ENCODE measurements around the gene HIPK2. TPM values are rescaled to one million over a fixed set of nuclear protein-coding genes. Genes with fewer than 3 reads are reported as not detected.

The HIPK2 gene
- total RNA-seq, 1 donor from 2014 or later = 72.3 TPM

DNA sequence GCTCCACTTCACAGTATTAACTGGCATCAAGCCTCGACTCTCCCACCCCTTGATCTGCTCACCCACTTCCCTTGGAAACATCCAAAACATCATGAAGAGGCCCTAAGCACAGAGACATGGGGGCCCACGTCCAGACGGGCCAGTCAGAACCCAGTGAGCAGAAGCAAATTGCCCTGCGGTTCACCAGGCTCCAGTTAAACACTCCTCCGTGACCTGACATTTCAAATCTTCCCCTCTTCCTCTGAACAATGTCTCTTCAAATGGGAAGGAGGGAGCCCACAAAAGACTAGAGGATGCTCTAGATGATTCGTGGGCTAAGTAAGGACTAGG lies 209.5 kb downstream of the HIPK2 start:
- Mint-ChIP-seq H3K9me3 (ENCODE audit: low read depth) (no peaks in the 10 kb centered on the region), H3K4me3 (ENCODE audit: unreplicated experiment) (no peak overlapping the region), H3K27ac (ENCODE audit: unreplicated experiment) (no peak overlapping the region), H3K36me3 (ENCODE audit: low read depth) (peaks cover 24% of the 10 kb centered on the region), H3K4me1 (ENCODE audit: low read depth) (no peaks in the 10 kb centered on the region), H3K27me3 (ENCODE audit: low read depth) (no peaks in the 10 kb centered on the region)
- DNase-seq (ENCODE audit: low spot score) = no peak
- TF ChIP-seq, protein P1, sequence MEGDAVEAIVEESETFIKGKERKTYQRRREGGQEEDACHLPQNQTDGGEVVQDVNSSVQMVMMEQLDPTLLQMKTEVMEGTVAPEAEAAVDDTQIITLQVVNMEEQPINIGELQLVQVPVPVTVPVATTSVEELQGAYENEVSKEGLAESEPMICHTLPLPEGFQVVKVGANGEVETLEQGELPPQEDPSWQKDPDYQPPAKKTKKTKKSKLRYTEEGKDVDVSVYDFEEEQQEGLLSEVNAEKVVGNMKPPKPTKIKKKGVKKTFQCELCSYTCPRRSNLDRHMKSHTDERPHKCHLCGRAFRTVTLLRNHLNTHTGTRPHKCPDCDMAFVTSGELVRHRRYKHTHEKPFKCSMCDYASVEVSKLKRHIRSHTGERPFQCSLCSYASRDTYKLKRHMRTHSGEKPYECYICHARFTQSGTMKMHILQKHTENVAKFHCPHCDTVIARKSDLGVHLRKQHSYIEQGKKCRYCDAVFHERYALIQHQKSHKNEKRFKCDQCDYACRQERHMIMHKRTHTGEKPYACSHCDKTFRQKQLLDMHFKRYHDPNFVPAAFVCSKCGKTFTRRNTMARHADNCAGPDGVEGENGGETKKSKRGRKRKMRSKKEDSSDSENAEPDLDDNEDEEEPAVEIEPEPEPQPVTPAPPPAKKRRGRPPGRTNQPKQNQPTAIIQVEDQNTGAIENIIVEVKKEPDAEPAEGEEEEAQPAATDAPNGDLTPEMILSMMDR (IDR thresholded peaks at IDR 0.05) = no peak

DNA sequence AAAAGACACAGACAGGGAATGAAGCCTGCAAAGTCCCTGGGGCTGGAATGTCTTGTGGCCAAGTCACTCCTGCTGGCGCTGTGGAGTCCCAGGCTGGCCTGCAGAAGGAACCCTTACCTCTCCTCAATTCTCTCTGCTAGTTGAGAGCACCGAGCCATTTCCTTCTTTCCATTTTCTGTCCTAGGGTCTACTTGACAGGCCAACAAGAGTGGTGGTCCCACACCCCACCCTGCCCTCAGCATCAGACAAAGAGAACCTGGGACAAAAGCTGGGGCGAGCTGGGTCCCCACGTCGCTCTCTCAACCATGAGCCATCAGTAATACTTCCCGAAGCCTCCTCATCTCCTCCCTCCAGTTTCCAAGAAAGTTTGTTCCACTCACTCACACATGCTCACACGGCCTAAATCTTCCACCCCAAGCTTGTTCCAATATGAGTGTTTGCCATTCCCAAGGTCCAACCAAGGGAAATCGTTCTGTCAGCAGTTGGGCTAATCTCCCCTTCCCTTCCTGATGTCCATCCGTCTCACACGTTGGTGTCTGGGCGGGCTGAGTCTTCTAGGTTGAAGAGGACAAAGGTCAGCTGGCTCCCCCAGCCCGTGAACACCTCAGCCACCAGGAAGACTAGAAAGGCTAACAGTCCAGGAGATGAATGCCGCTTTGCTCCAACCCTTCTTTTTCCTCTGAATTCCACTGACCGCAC lies 210.0 kb downstream of the HIPK2 start:
- no peak for DNase-seq (ENCODE audit: low spot score)
- no peak overlapping the region for H3K4me3 Mint-ChIP-seq (ENCODE audit: unreplicated experiment)
- TF ChIP-seq, protein P1 (IDR thresholded peaks at IDR 0.05) = no peak
- H3K36me3 Mint-ChIP-seq (ENCODE audit: low read depth) = peaks cover 25% of the 10 kb centered on the region
- no peaks in the 10 kb centered on the region for H3K4me1 Mint-ChIP-seq (ENCODE audit: low read depth)
- no peak overlapping the region for H3K27ac Mint-ChIP-seq (ENCODE audit: unreplicated experiment)
- no peaks in the 10 kb centered on the region for H3K27me3 Mint-ChIP-seq (ENCODE audit: low read depth)
- H3K9me3 Mint-ChIP-seq (ENCODE audit: low read depth) = no peaks in the 10 kb centered on the region

DNA sequence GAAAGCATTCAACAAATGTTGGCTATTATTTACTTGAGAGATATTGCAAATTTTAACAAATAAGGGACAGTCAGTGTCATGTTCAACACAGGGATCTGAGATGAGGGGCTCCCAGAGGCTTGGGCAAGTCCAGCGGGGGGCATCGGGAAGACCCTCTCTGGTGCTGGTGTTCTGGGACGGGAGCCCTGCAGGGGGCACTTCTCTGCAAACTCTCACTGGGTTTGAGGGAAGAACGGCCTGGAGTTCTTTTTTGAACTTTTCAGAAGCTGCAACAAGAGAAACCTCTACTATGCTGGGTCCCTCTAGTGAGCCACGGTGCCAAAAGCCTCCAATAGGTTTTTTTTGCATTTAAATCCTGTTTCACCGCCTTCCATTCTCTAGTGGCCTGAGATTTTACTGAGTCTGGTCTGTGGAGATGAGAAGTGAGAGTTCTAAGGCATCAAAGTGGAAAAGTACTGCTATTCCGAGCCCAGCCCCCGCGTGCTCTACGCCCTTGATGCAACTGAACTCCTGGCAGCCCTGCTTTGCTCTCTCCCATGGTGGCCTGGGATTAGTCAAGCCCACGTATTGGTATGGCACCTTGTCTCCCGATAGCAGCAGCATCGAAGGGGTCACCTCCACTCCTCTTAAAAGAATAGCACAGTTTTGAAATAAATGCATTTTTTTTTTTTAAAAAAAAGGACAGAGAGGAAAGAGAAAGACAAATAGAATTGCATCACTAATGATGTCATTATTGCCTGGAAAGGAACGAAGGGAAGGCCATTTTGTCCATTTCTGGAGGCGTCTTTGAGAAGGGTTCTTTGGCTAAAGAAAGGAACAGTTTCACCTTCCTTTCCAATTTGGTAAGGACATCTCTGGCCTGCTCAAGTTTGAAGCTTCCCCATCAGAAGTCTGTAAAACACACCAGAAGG lies 210.8 kb downstream of the HIPK2 start:
- peaks cover 27% of the 10 kb centered on the region for H3K36me3 Mint-ChIP-seq (ENCODE audit: low read depth)
- H3K27ac Mint-ChIP-seq (ENCODE audit: unreplicated experiment) = peak overlapping the region; percentile 12
- DNase-seq (ENCODE audit: low spot score) = no peak
- H3K4me3 Mint-ChIP-seq (ENCODE audit: unreplicated experiment) = no peak overlapping the region
- no peaks in the 10 kb centered on the region for H3K4me1 Mint-ChIP-seq (ENCODE audit: low read depth)
- no peaks in the 10 kb centered on the region for H3K9me3 Mint-ChIP-seq (ENCODE audit: low read depth)
- TF ChIP-seq, protein P1 (IDR thresholded peaks at IDR 0.05) = no peak
- H3K27me3 Mint-ChIP-seq (ENCODE audit: low read depth) = no peaks in the 10 kb centered on the region

DNA sequence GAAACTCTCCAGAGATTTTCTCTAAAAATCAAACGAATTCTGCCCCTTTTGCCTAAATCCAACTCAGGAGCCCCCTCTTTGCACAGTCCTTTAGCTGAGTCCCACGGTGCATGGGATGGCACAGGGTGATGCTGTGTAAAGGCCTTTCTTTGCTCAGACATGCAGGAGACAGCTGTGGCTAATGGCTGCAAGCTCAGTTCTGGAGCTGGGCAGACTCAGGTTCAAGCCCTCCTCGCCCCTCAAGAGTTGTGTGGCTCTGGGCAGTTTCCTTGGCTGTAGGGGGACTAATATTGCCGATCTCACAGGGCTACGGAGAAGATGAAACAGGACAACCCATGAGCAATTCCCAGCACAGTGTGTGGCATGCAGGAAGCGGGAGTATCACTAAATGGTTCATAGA lies 211.7 kb downstream of the HIPK2 start:
- Mint-ChIP-seq H3K27me3 (ENCODE audit: low read depth) (no peaks in the 10 kb centered on the region), H3K9me3 (ENCODE audit: low read depth) (no peaks in the 10 kb centered on the region), H3K27ac (ENCODE audit: unreplicated experiment) (no peak overlapping the region), H3K36me3 (ENCODE audit: low read depth) (peaks cover 29% of the 10 kb centered on the region), H3K4me1 (ENCODE audit: low read depth) (no peaks in the 10 kb centered on the region), H3K4me3 (ENCODE audit: unreplicated experiment) (no peak overlapping the region)
- no peak for DNase-seq (ENCODE audit: low spot score)
- TF ChIP-seq, protein P1 (IDR thresholded peaks at IDR 0.05) = no peak

DNA sequence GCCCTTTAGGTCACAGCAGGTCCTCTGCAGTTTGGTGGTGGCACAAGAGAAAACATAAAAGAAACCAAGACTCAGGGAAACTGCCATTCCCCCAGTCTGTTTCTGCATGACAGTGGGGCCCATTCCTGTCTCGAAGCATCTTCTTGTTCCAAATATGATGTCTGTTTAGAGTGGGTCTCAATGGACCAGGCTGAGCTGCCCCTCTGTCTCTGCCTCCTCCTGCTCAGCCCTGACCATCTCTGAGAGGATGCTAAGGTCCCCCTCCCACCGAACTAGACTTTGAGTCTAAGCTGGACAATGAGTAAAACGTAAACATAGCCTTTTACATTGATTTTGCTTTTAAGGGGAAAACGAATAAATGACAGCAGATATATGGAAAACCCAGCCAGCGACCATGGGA lies 213.9 kb downstream of the HIPK2 start:
- no peaks in the 10 kb centered on the region for H3K4me1 Mint-ChIP-seq (ENCODE audit: low read depth)
- no peak overlapping the region for H3K27ac Mint-ChIP-seq (ENCODE audit: unreplicated experiment)
- TF ChIP-seq, protein P1 (IDR thresholded peaks at IDR 0.05) = no peak
- DNase-seq (ENCODE audit: low spot score) = no peak
- no peak overlapping the region for H3K4me3 Mint-ChIP-seq (ENCODE audit: unreplicated experiment)
- no peaks in the 10 kb centered on the region for H3K27me3 Mint-ChIP-seq (ENCODE audit: low read depth)
- peaks cover 28% of the 10 kb centered on the region for H3K36me3 Mint-ChIP-seq (ENCODE audit: low read depth)
- H3K9me3 Mint-ChIP-seq (ENCODE audit: low read depth) = peaks cover 4% of the 10 kb centered on the region
